ACC112 (cell line): Measurements from ENCODE around the gene FCHSD2.
"Not testable (repeated sequence)": the region's sequence is repeated elsewhere in the genome, so short reads cannot be mapped to it uniquely, and the experiment has no call there.

Source experiments
- H2AFZ ChIP-seq: fragments of 200-600 bp; sonication (generic); one replicate; pipeline ENCODE4 v1.6.0; 2017; ENCODE audit warnings: antibody characterized with exemption, low read length; ENCODE audit not compliant: unreplicated experiment
- H3K27ac ChIP-seq: fragments of 200-600 bp; sonication (generic); 2 replicates; pipeline ENCODE4 v1.5.1; 2014; ENCODE audit warnings: low read depth, mild to moderate bottlenecking, antibody characterized with exemption, low read length, moderate library complexity
- H3K27me3 ChIP-seq: fragments of 200-600 bp; sonication (generic); 2 replicates; pipeline ENCODE4 v1.6.1; 2014; ENCODE audit warnings: mild to moderate bottlenecking, antibody characterized with exemption, low read length, moderate library complexity, mixed read lengths; ENCODE audit not compliant: insufficient read depth
- H3K36me3 ChIP-seq: fragments of 200-600 bp; sonication (generic); 2 replicates; pipeline ENCODE4 v1.6.1; 2016; ENCODE audit warnings: mild to moderate bottlenecking, antibody characterized with exemption, low read length, moderate library complexity, mixed read lengths; ENCODE audit not compliant: insufficient read depth
- H3K4me1 ChIP-seq: fragments of 200-600 bp; sonication (generic); one replicate; pipeline ENCODE4 v1.6.1; 2016; ENCODE audit warnings: low read length, mixed read lengths; ENCODE audit not compliant: insufficient read depth, unreplicated experiment, control insufficient read depth
- H3K4me3 ChIP-seq: fragments of 200-600 bp; sonication (generic); 2 replicates; pipeline ENCODE4 v1.5.1; 2014; ENCODE audit warnings: mild to moderate bottlenecking, low read depth, low read length
- H3K79me2 ChIP-seq: fragments of 200-600 bp; sonication (generic); one replicate; pipeline ENCODE4 v1.6.0; 2016; ENCODE audit warnings: low read length; ENCODE audit not compliant: control insufficient read depth, unreplicated experiment, insufficient read depth

The FCHSD2 gene

GRCh38 chr11:73091521-73092305 is 50.4 kb downstream of the FCHSD2 start:
- H3K27me3 ChIP-seq, result no peaks in the 10 kb centered on the region
- H3K79me2 ChIP-seq, result no peaks in the 10 kb centered on the region
- no peak overlapping the region for H2AFZ ChIP-seq
- H3K36me3 ChIP-seq, result no peaks in the 10 kb centered on the region
- no peak overlapping the region for H3K4me3 ChIP-seq
- no peak overlapping the region for H3K27ac ChIP-seq
- no peaks in the 10 kb centered on the region for H3K4me1 ChIP-seq

GRCh38 chr11:73087730-73088129 is 54.4 kb downstream of the FCHSD2 start:
- no peaks in the 10 kb centered on the region for H3K4me1 ChIP-seq
- H3K36me3 ChIP-seq, result no peaks in the 10 kb centered on the region
- H3K27ac ChIP-seq, result no peak overlapping the region
- no peaks in the 10 kb centered on the region for H3K27me3 ChIP-seq
- H3K4me3 ChIP-seq, result no peak overlapping the region
- no peak overlapping the region for H2AFZ ChIP-seq
- H3K79me2 ChIP-seq, result no peaks in the 10 kb centered on the region

DNA sequence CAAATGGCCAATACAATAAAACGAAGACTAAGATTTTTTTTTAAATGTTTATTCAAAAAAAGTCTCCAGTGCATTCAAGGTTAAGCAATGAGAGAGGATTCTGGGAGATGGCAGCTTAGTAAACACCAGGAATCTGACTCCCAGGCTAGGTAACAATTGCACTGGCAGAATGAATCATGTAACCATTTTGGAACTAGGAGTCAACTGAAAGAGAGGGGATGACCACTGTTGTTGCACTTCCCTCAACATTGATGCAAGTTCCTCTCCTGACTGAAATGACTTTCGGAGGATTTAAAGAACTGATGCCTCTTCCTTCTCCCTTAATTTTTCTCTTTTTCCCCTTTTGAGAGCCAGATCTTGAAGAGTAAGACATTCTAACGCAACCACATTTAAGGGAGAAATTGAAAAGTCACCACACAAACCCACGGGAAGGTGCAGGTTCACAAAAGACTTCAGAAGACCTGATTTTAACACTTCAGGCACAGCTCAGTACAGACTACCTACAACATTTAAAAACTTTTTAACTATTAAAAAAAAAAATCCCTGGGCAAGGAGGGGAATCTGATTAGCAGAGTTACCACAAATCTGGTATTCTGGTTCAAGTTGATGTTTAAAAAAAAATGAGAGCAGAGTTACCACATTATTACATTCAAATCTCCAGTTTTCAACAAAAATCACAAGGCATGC is 56.8 kb downstream of the FCHSD2 start:
- H2AFZ ChIP-seq, result no peak overlapping the region
- H3K36me3 ChIP-seq, result no peaks in the 10 kb centered on the region
- no peak overlapping the region for H3K4me3 ChIP-seq
- no peaks in the 10 kb centered on the region for H3K4me1 ChIP-seq
- H3K27ac ChIP-seq, result no peak overlapping the region
- no peaks in the 10 kb centered on the region for H3K27me3 ChIP-seq
- H3K79me2 ChIP-seq, result no peaks in the 10 kb centered on the region

- no peaks in the 10 kb centered on the region for H3K27me3 ChIP-seq
- no peak overlapping the region for H2AFZ ChIP-seq
- H3K27ac ChIP-seq, result no peak overlapping the region
- no peaks in the 10 kb centered on the region for H3K4me1 ChIP-seq
- peaks cover 4% of the 10 kb centered on the region for H3K79me2 ChIP-seq
- 0 out of 2 replicates have a peak, but pooled peaks cover 4% of the 10 kb centered on the region for H3K36me3 ChIP-seq
- no peak overlapping the region for H3K4me3 ChIP-seq
These were observed 63.5 kb downstream of the FCHSD2 start for GRCh38 chr11:73078631-73079030.

GRCh38 chr11:73077454-73077853 is 64.7 kb downstream of the FCHSD2 start:
- no peak overlapping the region for H2AFZ ChIP-seq
- no peak overlapping the region for H3K4me3 ChIP-seq
- 0 out of 2 replicates have a peak, but pooled peaks cover 4% of the 10 kb centered on the region for H3K36me3 ChIP-seq
- H3K27me3 ChIP-seq, result no peaks in the 10 kb centered on the region
- H3K4me1 ChIP-seq, result no peaks in the 10 kb centered on the region
- H3K27ac ChIP-seq, result no peak overlapping the region
- H3K79me2 ChIP-seq, result peaks cover 4% of the 10 kb centered on the region

GRCh38 chr11:73074319-73074718 is 67.8 kb downstream of the FCHSD2 start:
- Histone ChIP-seq H2AFZ (no peak overlapping the region), H3K36me3 (0 out of 2 replicates have a peak, but pooled peaks cover 4% of the 10 kb centered on the region), H3K4me3 (no peak overlapping the region), H3K79me2 (peaks cover 4% of the 10 kb centered on the region), H3K4me1 (no peaks in the 10 kb centered on the region), H3K27ac (no peak overlapping the region), H3K27me3 (no peaks in the 10 kb centered on the region)

DNA sequence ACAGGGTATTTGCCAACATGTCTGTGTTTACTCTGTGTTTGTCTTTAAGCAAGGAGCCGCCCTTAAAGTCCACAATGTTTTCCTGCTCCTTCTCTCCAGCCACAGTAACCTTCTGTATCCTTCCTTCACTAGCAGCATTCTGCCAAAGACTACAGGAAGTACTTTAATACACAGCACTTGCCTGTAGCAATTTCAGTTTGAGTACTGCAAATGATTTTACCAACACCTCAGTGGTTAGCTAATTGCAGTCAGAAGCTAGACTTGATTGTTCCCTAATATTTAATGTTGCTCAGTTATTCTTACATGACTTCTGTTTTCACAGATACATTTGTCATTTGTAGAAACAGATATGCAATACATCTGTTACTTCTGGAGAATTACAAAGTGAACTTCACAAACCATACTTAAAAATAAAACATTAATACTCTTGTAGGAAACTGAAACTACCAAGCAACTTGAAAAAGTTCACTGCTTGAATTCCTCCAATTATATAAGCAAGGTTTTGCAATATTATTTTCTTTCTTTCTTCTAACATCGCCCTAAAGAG is 69.1 kb downstream of the FCHSD2 start:
- no peak overlapping the region for H3K27ac ChIP-seq
- H2AFZ ChIP-seq, result peak overlapping the region; percentile 42
- H3K4me1 ChIP-seq, result no peaks in the 10 kb centered on the region
- 0 out of 2 replicates have a peak, but pooled peaks cover 4% of the 10 kb centered on the region for H3K36me3 ChIP-seq
- peaks cover 4% of the 10 kb centered on the region for H3K79me2 ChIP-seq
- H3K4me3 ChIP-seq, result peak overlapping the region; percentile 28; the same call in 1 of the 2 replicates
- H3K27me3 ChIP-seq, result no peaks in the 10 kb centered on the region

DNA sequence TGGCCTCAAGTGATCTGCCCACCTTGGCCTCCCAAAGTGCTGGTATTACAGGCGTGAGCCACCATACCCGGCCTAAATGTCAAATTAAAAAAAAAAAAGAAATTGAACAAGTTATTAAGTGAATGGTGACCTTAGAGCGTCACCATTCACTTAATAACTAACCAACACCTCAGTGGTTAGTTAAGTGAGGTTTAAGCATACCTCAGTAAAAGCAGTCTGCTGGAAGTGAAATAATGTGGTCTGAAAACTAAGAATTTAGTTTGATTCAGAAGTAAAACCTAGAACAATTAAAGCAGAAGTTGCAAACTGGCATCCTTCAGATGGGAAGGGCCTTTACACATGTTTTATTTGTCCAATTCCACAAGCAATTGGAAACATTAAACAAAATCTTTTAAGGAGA is 71.5 kb downstream of the FCHSD2 start:
- Histone ChIP-seq H3K4me3 (no peak overlapping the region), H2AFZ (no peak overlapping the region), H3K79me2 (no peaks in the 10 kb centered on the region), H3K36me3 (no peaks in the 10 kb centered on the region), H3K27me3 (no peaks in the 10 kb centered on the region), H3K4me1 (no peaks in the 10 kb centered on the region), H3K27ac (no peak overlapping the region)

GRCh38 chr11:73061857-73062424 is 80.2 kb downstream of the FCHSD2 start:
- H3K36me3 ChIP-seq, H3K4me3 ChIP-seq, H3K27me3 ChIP-seq, H3K27ac ChIP-seq, H3K4me1 ChIP-seq, H3K79me2 ChIP-seq, H2AFZ ChIP-seq: not testable (repeated sequence)

- not testable (repeated sequence) for H3K4me3 ChIP-seq, H3K36me3 ChIP-seq, H3K79me2 ChIP-seq, H2AFZ ChIP-seq, H3K27me3 ChIP-seq, H3K4me1 ChIP-seq, H3K27ac ChIP-seq
These were observed 80.7 kb downstream of the FCHSD2 start for GRCh38 chr11:73061434-73061833.
